HepG2 (cell line): Measurements from ENCODE around the gene GYS1.
"Not testable (repeated sequence)": the region's sequence is repeated elsewhere in the genome, so short reads cannot be mapped to it uniquely, and the experiment has no call there.

Experiments used
- ARNT ChIP-seq: fragments of 450-650 bp; IDR thresholded peaks from 2 replicates; pipeline ENCODE4 v1.6.1; 2017
- BCLAF1 ChIP-seq: fragments of 450-650 bp; IDR thresholded peaks from 2 replicates; pipeline ENCODE4 v1.6.1; 2017; ENCODE audit warnings: mild to moderate bottlenecking
- KAT2B ChIP-seq: fragments of 150-350 bp; IDR thresholded peaks from 2 replicates; pipeline ENCODE4 v1.6.1; 2014; ENCODE audit warnings: low read depth, low read length, borderline replicate concordance
- POLR2AphosphoS5 ChIP-seq: IDR thresholded peaks from 2 replicates; pipeline ENCODE4 v1.6.1; 2012; ENCODE audit warnings: low read depth, low read length
- RAD21 ChIP-seq: fragments of 450-650 bp; formaldehyde crosslinking; IDR thresholded peaks from 2 replicates; pipeline ENCODE4 v1.5.0; 2020; ENCODE audit warnings: mild to moderate bottlenecking
- RAD51 ChIP-seq: fragments of 450-650 bp; IDR thresholded peaks from 2 replicates; pipeline ENCODE4 v1.6.1; 2016; ENCODE audit warnings: borderline replicate concordance
- SNAI1 ChIP-seq: sonication (generic); formaldehyde crosslinking; IDR thresholded peaks from 2 replicates; pipeline ENCODE4 v1.5.0; 2020; ENCODE audit warnings: mild to moderate bottlenecking, missing genetic modification reagents, borderline replicate concordance
- THAP11 ChIP-seq: IDR thresholded peaks from 2 replicates; pipeline ENCODE4 v1.6.1; 2016; ENCODE audit warnings: missing biosample characterization, missing genetic modification reagents
- ZNF24 ChIP-seq: fragments of 450-650 bp; IDR thresholded peaks from 2 replicates; pipeline ENCODE4 v1.6.1; 2017; ENCODE audit warnings: antibody characterized with exemption, mild to moderate bottlenecking
- TF ChIP-seq, protein P1 (sequence below): sonication (generic); formaldehyde crosslinking; IDR thresholded peaks from 2 replicates; pipeline ENCODE4 v1.4.0; 2020; ENCODE audit warnings: missing genetic modification reagents

DNA sequence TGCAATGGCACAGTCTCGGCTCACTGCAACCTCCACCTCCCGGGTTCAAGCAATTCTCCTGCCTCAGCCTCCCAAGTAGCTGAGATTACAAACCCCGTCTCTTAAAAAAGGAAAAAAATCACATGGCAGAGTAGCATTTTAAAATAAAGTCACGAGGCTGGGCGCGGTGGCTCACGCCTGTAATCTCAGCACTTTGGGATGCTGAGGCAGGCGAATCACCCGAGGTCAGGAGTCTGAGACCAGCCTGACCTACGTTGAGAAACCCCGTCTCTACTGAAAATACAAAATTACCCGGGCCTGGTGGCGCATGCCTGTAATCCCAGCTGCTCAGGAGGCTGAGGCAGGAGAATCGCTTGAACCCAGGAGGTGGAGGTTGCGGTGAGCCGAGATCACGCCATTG is 65.4 kb downstream of the GYS1 start:
- TF ChIP-seq BCLAF1; POLR2AphosphoS5; ARNT; RAD51; THAP11 (CRISPR knock-in tag); KAT2B; RAD21 (CRISPR knock-in tag); ZNF24; SNAI1: not testable (repeated sequence)
- TF ChIP-seq, protein P1, sequence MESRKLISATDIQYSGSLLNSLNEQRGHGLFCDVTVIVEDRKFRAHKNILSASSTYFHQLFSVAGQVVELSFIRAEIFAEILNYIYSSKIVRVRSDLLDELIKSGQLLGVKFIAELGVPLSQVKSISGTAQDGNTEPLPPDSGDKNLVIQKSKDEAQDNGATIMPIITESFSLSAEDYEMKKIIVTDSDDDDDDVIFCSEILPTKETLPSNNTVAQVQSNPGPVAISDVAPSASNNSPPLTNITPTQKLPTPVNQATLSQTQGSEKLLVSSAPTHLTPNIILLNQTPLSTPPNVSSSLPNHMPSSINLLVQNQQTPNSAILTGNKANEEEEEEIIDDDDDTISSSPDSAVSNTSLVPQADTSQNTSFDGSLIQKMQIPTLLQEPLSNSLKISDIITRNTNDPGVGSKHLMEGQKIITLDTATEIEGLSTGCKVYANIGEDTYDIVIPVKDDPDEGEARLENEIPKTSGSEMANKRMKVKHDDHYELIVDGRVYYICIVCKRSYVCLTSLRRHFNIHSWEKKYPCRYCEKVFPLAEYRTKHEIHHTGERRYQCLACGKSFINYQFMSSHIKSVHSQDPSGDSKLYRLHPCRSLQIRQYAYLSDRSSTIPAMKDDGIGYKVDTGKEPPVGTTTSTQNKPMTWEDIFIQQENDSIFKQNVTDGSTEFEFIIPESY: not testable (repeated sequence)
